Left ventricle myocardium superior (tissue), 1 donor: ENCODE measurements around the gene PLEKHM2. TPM values are rescaled to one million over a fixed set of nuclear protein-coding genes. Genes with fewer than 3 reads are reported as not detected.

Experiments used
- ATAC-seq: fragments of 200-7000 bp; cut with Tn5 transposase; one replicate; pipeline ENCODE4 v1.9.1; 2020; ENCODE audit warnings: mild to moderate bottlenecking, moderate library complexity
- DNase-seq: peaks from one replicate; pipeline ENCODE4 v3.0.0-alpha.2; 2020
- intact Hi-C: fragments of 100-400 bp; cut with micrococcal nuclease; formaldehyde crosslinking; loops from one replicate; pipeline ENCODE4 v1.11.0; 2022
- total RNA-seq: library from RNA; stranded (reverse); fragmentation: NEBNext Ultra II Directional; extraction: Animal tissue kit (Norgen Biotek cat#: 25700); gene quantifications from one replicate; pipeline ENCODE4 v1.2.1, GENCODE V29; 2021
- donor health status: DM: no; HTN: yes; CAD: no; lungs with severe emphysema.

Gene PLEKHM2
- total RNA-seq, 1 donor from 2014 or later = 95.2 TPM

DNA sequence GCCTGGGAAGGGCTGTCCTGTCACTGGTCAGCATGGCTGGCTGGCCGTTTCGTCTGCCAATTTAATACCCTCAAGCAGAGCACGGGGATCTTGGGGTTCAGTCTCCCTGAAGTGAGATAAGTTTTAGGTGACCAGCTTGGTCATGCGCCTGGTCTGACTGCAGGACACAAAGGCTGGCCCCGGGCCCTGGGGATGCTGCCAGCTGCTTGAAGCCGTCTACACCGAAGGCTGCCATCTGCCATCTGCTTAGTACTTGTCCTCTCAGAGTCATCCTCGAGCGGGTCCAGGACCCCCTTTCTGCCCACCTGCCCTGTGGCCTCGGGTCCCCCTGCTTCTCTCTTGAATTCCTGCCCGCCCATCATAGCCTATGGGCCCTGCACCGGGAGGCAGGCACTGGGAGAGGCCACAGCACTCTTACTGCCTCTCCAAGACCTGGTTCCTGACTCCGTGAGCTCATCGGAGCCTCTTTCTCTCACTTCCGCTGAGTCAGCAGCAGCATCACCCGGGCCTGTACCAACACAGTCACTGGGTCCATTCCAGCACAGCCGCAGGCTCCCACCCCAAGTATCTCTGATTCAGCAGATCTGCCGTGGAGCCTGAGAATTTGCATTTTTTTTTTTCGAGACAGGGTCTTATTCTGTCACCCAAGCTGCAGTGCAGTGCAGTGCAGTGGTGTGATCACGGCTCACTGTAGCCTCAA lies 81.5 kb downstream of the PLEKHM2 start:
- intact Hi-C loops = no loop called here
- no peak for ATAC-seq
- DNase-seq = no peak

DNA sequence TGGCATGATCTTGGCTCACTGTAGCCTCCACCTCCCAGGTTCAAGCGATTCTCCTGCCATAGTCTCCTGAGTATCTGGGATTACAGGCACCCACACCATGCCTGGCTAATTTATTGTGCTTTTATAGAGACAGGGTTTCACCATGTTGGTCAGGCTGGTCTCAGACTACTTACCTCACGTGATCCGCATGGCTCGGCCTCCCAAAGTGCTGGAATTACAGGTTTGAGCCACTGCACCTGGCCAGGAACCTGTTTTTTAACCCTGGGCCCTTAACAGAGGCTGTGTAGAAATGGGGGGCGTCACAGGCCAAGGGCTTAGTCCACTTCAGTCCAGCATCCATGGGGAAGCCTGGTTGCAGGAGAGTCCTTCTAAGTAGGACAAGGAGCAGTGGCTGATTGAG lies 83.8 kb downstream of the PLEKHM2 start:
- intact Hi-C loops = no loop called here
- ATAC-seq (no peak), DNase-seq (no peak)

DNA sequence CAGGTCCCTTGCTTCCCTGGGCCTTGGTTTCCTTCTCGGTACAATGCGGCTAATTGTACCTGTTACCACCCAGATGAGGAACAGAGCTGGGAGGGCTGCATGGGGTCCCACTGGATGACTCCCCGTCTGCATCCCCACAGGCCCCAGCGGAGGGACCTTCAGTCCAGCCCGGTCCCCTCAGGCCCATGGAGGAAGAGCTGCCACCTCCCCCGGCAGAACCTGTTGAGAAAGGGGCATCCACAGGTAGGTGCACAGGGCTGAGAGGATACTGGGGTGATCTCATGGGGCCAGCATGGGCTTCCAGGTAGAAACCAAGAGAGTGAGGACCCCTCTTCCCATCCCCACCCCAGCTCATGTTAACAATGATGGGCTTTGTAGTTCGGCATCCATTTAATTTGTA lies 84.3 kb downstream of the PLEKHM2 start:
- intact Hi-C loops = no loop called here
- ATAC-seq (no peak), DNase-seq (no peak)

DNA sequence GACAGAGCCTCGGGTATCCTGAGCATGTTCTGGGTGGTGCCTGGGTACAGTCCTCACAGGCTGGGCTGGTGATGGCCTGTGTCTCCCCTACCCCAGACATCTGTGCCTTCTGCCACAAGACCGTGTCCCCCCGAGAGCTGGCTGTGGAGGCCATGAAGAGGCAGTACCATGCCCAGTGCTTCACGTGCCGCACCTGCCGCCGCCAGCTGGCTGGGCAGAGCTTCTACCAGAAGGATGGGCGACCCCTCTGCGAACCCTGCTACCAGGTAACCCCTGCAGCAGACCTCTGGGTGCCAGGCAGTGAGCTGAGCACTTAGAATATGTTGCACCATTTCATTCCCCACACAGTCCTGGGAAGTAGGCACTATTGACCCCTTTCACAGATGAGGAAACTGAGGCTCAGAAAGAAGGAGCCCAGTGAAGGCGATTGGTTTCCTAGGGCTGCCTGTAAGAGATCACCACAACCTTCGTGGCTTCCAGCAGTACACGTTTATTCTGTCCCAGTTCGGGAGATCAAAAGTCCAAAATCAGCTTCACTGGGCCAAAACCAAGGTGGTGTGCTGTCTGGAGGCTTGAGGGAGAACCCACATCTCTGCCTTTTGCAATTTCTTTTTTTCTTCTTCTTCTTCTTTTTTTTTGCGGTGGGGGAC lies 86.3 kb downstream of the PLEKHM2 start:
- DNase-seq = no peak
- intact Hi-C loops = no loop called here
- ATAC-seq = no peak

DNA sequence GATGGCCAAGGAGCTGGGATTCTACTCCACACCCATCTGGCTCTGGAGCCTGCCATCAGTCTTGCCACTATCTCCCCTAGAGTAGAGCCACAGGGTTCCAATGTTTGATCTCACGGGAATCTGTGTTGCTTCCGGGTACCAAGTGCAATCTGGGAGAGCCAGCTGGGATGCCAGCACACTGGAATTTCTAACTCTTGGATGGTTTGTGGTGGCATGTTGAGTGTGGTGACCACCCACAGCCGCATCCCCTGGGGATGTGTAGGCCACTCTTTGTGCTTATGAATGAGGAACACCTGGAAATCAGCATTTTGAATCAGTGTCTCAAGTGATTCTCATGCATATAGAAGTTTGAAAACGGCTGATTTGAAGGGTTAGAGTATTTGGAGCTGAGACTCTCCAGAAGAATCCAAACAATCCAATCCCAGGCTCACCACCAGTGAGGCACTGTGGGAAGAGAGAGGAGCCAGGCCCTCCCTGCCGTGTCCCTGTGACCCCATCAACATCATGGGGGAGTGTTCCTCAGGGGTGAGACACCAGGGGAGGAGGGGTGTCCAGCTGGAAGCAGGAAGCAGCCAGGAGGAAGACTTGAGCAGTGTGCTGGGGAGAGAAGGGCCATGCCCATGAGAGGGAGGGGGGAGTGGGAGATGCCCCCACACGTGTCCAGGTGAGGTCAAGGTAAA lies 87.9 kb downstream of the PLEKHM2 start:
- no peak for ATAC-seq
- intact Hi-C loops = no loop called here
- DNase-seq = no peak

DNA sequence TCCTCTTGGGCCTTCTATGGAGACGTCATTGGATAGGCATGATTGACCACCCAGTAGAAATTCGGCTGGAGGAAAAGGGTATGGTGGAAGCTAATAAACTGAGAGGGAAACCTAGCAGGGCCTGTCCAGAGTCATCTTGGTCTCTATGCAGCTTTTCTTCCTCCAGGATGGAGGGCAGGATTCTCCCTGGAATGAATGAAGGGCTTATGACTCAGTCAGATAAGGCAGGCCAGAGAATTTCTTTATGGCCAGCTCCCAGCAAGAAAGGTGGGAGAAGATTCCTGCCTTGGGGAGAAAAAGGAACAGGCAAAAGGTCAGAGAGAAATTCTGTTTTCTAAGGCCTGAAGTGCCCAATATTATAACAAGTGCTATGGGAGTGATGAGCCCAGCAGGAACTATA lies 91.6 kb downstream of the PLEKHM2 start:
- intact Hi-C loops = no loop called here
- ATAC-seq (no peak), DNase-seq (no peak)

DNA sequence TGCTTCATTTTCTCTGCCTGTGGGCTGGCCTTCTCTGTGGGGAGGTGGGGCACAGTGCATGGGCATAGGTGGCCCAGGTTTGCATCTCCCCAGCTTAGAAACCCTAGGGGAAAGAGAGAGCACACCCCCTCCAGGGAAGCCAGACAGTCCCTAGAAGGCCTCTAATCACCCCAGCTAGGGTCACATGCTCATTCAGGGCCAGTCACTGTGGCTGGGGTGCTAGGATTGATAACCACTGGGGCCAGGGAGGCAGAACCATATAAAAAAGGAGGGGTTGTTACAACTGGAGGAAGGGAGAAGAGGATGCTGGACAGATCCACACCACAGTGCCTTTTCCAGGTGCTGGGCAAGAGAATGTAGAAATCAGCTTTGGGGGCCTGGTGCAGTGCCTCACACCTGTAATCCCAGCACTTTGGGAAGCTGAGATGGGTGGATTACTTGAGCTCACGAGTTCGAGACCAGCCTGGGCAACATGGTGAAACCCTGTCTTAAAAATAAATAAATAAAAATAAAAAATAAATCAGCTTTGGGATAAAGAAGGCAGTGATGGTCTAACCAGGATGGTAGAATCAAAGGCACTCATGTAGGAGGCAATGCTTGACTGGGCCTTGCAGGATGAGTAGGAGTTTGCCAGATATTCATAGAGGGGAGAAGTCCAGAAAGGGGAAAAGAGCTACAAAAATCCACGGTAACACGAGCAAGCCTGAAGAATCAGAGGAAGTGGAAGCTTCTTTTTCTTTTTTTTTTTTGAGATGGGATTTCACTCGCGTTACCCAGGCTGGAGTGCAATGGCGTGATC lies 94.0 kb downstream of the PLEKHM2 start:
- ATAC-seq = no peak
- no peak for DNase-seq
- intact Hi-C loops = no loop called here

Other genes starting within 250 kb of the PLEKHM2 start
- not detected for gene CTRC, start 245.9 kb upstream of the PLEKHM2 start, total RNA-seq
- gene CELA2A, start 227.6 kb upstream of the PLEKHM2 start, total RNA-seq = not detected
- not detected for gene CELA2B, start 208.2 kb upstream of the PLEKHM2 start, total RNA-seq
- 14.9 TPM for gene CASP9, start 160.1 kb upstream of the PLEKHM2 start, total RNA-seq
- gene DNAJC16, start 157.5 kb upstream of the PLEKHM2 start, total RNA-seq = 17.1 TPM
- gene AGMAT, start 99.3 kb upstream of the PLEKHM2 start, total RNA-seq = not detected
- 21.9 TPM for gene DDI2, start 66.9 kb upstream of the PLEKHM2 start, total RNA-seq
- 52.8 TPM for gene SLC25A34, start 51.9 kb downstream of the PLEKHM2 start, total RNA-seq
- not detected for gene TMEM82, start 58.2 kb downstream of the PLEKHM2 start, total RNA-seq
- 100 TPM for gene FBLIM1, start 74.5 kb downstream of the PLEKHM2 start, total RNA-seq
- gene UQCRHL, start 123.3 kb downstream of the PLEKHM2 start, total RNA-seq = 6.0 TPM
- gene SPEN, start 163.4 kb downstream of the PLEKHM2 start, total RNA-seq = 20.5 TPM